ENCODE results near the gene PCSK2. TPM values are rescaled to one million over a fixed set of nuclear protein-coding genes. Genes with fewer than 3 reads are reported as not detected.

The PCSK2 gene
- polyA plus RNA-seq, 1 experiment = not detected

- Histone ChIP-seq H3K27me3 (ENCODE audit: control insufficient read depth, insufficient read depth, low read length) (no peaks in the 10 kb centered on the region), H3K27ac (ENCODE audit: low read depth, low read length) (no peak overlapping the region), H3K9me3 (ENCODE audit: control insufficient read depth, insufficient read depth, low read length) (no peaks in the 10 kb centered on the region), H3K4me3 (ENCODE audit: low read depth, low read length) (no peak overlapping the region)
- no peak for TF ChIP-seq CTCF (IDR thresholded peaks at IDR 0.05; ENCODE audit: low read depth, low read length)
- POLR2A ChIA-PET = no interaction called here
- CTCF ChIA-PET = no interaction called here
- no peak for DNase-seq (ENCODE audit: low read depth, low spot score)
Measured at GRCh38 chr20:17197041-17197440, 29.8 kb upstream of the PCSK2 start.

GRCh38 chr20:17202030-17202429 lies 24.8 kb upstream of the PCSK2 start:
- POLR2A ChIA-PET = no interaction called here
- CTCF ChIA-PET = interaction anchor here (0.6 kb wide), 1 partner anchor 398 kb away, joined by 3 read pairs; no protein-coding TSS in a partner anchor
- DNase-seq (ENCODE audit: low read depth, low spot score) = no peak

GRCh38 chr20:17202673-17203072 lies 24.2 kb upstream of the PCSK2 start:
- ChIA-PET POLR2A (no interaction called here), CTCF (no interaction called here)
- Histone ChIP-seq H3K4me3 (ENCODE audit: low read depth, low read length) (no peak overlapping the region), H3K27me3 (ENCODE audit: control insufficient read depth, insufficient read depth, low read length) (no peaks in the 10 kb centered on the region), H3K27ac (ENCODE audit: low read depth, low read length) (no peak overlapping the region), H3K9me3 (ENCODE audit: control insufficient read depth, insufficient read depth, low read length) (no peaks in the 10 kb centered on the region)
- DNase-seq (ENCODE audit: low read depth, low spot score) = no peak
- no peak for TF ChIP-seq CTCF (IDR thresholded peaks at IDR 0.05; ENCODE audit: low read depth, low read length)

More at GRCh38 chr20:17202030-17202429, 24.8 kb upstream of the PCSK2 start:
- Histone ChIP-seq H3K4me3 (ENCODE audit: low read depth, low read length) (no peak overlapping the region), H3K27me3 (ENCODE audit: control insufficient read depth, insufficient read depth, low read length) (no peaks in the 10 kb centered on the region), H3K27ac (ENCODE audit: low read depth, low read length) (no peak overlapping the region), H3K9me3 (ENCODE audit: control insufficient read depth, insufficient read depth, low read length) (no peaks in the 10 kb centered on the region)
- TF ChIP-seq CTCF (IDR thresholded peaks at IDR 0.05; ENCODE audit: low read depth, low read length) = no peak

GRCh38 chr20:17205084-17205813 lies 21.6 kb upstream of the PCSK2 start:
- H3K4me3 ChIP-seq (ENCODE audit: low read depth, low read length) = no peak overlapping the region
- no peaks in the 10 kb centered on the region for H3K27me3 ChIP-seq (ENCODE audit: control insufficient read depth, insufficient read depth, low read length)
- ChIA-PET POLR2A (no interaction called here), CTCF (no interaction called here)
- DNase-seq (ENCODE audit: low read depth, low spot score) = no peak
- H3K27ac ChIP-seq (ENCODE audit: low read depth, low read length) = no peak overlapping the region
- H3K9me3 ChIP-seq (ENCODE audit: control insufficient read depth, insufficient read depth, low read length) = no peaks in the 10 kb centered on the region
- no peak for TF ChIP-seq CTCF (IDR thresholded peaks at IDR 0.05; ENCODE audit: low read depth, low read length)

- CTCF ChIA-PET = no interaction called here
- no peak overlapping the region for H3K4me3 ChIP-seq (ENCODE audit: low read depth, low read length)
- DNase-seq (ENCODE audit: low read depth, low spot score) = no peak
- no peak overlapping the region for H3K27ac ChIP-seq (ENCODE audit: low read depth, low read length)
- no peaks in the 10 kb centered on the region for H3K9me3 ChIP-seq (ENCODE audit: control insufficient read depth, insufficient read depth, low read length)
- H3K27me3 ChIP-seq (ENCODE audit: control insufficient read depth, insufficient read depth, low read length) = no peaks in the 10 kb centered on the region
- POLR2A ChIA-PET = no interaction called here
- TF ChIP-seq CTCF (IDR thresholded peaks at IDR 0.05; ENCODE audit: low read depth, low read length) = no peak
Measured at GRCh38 chr20:17210387-17210786, 16.5 kb upstream of the PCSK2 start.
